Measurements from ENCODE around the gene SCAF8.

The SCAF8 gene

DNA sequence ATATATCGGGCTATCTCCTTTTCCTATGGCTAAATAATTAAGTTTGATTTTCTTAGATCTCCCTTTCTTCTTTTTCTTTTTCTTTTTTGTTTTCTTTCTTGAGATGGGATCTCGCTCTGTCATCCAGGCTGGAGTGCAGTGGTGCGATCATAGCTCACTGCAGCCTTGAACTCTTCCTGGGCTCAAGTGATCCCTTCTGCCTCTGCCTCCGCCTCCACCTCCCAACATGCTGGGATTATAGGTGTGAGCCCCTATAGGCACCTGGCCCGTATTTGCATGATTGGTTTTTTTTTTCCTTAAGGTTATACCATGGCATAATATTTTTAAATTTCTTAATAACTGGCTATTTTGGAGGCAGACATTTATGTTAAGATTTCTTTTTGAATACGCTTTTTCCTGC is 106.3 kb downstream of the SCAF8 start:
- DNase-seq (ENCODE audit: low read depth) = no peak

- DNase-seq (ENCODE audit: low read depth) = no peak
Measured at GRCh38 chr6:154840363-154840762, 107.1 kb downstream of the SCAF8 start.

GRCh38 chr6:154841109-154841508 is 107.9 kb downstream of the SCAF8 start:
- DNase-seq (ENCODE audit: low read depth) = no peak

GRCh38 chr6:154842833-154843232 is 109.6 kb downstream of the SCAF8 start:
- no peak for DNase-seq (ENCODE audit: low read depth)

- no peak for DNase-seq (ENCODE audit: low read depth)
Measured at GRCh38 chr6:154847318-154847717, 114.1 kb downstream of the SCAF8 start.

GRCh38 chr6:154848580-154848979 is 115.4 kb downstream of the SCAF8 start:
- no peak for DNase-seq (ENCODE audit: low read depth)

GRCh38 chr6:154849475-154849874 is 116.3 kb downstream of the SCAF8 start:
- no peak for DNase-seq (ENCODE audit: low read depth)

DNA sequence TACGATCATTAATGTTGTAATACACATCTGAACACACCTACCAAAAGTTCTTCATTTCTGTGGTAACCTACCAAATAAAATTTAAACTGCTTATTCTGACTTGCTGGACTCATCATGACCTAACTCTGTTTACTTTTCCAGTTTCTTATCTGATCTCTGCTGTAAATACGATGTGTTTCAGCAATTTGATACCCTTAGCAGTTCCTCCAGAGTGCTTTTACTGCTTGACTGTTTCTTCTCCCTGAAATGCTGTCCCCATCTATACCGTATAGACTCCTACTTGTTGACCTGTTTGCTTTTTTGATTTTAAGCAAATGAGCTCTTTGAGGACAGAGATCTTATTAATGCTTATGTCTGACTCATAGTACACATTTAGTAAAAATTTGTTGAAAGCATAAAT is 119.5 kb downstream of the SCAF8 start:
- DNase-seq (ENCODE audit: low read depth) = no peak

DNA sequence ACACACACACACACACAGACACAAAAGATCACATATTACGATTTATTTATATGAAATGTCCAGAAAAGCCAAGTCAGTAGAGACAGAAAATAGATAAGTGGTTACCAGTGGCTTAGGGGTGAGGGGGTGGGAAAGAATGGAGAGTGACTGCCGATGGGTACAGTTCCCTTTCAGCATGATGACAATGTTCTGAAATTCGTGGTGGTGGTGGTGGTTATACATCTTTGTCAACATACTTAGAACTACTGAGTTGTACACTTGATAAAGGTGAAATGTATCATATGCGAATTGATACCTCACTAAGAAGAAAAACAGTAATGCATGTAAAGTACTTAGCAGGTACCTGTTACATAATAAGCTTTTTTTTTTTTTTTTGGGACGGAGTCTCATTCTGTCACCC is 124.3 kb downstream of the SCAF8 start:
- no peak for DNase-seq (ENCODE audit: low read depth)

- DNase-seq (ENCODE audit: low read depth) = no peak
Measured at GRCh38 chr6:154861825-154862224, 128.6 kb downstream of the SCAF8 start.

GRCh38 chr6:154862536-154862935 is 129.3 kb downstream of the SCAF8 start:
- DNase-seq (ENCODE audit: low read depth) = no peak

DNA sequence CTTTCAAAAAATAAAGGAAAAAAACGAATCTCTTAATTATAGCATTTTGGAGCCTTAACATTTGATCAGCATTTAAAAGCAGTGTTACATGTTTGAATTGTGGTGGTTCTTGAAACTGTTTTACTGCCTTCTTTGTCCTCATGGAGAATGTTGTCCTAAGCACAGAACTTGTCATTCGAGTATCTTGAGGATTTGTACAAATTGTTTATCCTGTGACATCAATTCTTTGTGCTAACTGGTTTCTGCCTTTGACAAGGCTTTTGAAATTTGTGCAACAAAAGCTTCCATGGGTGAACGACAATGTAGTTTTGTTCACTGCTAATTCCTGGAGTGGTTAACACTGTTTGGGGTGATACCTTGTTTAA is 130.8 kb downstream of the SCAF8 start:
- DNase-seq (ENCODE audit: low read depth) = no peak

GRCh38 chr6:154865291-154865690 is 132.1 kb downstream of the SCAF8 start:
- DNase-seq (ENCODE audit: low read depth) = no peak

- DNase-seq (ENCODE audit: low read depth) = no peak
Measured at GRCh38 chr6:154868143-154868594, 135.0 kb downstream of the SCAF8 start.

GRCh38 chr6:154872542-154873114 is 139.4 kb downstream of the SCAF8 start:
- DNase-seq (ENCODE audit: low read depth) = no peak

DNA sequence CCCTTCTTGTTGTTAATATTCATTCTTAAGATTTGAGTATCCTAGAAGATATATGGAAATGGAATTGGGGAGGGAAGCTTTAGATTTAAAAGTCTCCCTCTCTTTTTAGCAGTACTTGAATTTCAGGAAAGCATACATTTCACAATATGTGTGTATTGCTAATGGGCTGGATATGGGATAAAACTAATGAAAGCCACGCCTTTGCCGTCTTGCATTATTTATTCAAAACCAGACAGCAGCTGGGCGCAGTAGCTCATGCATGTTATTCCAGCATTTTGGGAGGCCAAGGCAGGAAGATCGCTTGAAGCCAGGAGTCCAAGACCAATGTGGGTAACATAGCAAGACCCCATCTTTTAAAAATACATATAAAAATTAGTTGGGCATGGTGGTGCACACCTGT is 140.3 kb downstream of the SCAF8 start:
- no peak for DNase-seq (ENCODE audit: low read depth)

- no peak for DNase-seq (ENCODE audit: low read depth)
Measured at GRCh38 chr6:154874773-154875592, 141.8 kb downstream of the SCAF8 start.

- DNase-seq (ENCODE audit: low read depth) = no peak
Measured at GRCh38 chr6:154876486-154877280, 143.5 kb downstream of the SCAF8 start.

DNA sequence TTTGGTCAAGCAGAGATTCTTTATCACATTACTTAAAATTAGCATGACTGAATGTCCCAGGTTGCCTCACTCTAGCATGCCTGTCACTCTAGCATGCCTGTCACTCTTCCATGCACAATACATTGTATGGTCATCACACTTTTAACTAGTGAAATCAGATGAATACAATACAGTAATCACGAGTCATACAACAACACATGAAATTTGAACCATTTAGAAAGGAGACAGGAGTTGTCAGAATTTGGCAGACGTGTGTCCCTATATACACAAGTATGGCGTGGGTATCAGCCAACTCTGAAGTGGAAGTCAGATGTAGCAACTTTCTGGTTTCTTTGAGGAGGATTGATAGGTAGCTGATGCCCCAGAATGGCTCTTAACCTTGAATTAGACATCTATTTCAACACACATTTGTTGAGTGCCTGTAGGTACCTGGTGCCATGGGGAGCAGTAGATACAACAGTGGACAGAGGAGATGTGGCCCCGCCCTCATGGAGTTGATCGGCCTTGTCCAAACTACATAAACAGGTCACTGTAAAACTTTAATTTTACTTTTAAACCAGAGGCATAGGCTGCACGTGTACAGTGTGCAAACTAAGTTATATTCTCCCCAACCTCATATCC is 145.8 kb downstream of the SCAF8 start:
- DNase-seq (ENCODE audit: low read depth) = no peak

DNA sequence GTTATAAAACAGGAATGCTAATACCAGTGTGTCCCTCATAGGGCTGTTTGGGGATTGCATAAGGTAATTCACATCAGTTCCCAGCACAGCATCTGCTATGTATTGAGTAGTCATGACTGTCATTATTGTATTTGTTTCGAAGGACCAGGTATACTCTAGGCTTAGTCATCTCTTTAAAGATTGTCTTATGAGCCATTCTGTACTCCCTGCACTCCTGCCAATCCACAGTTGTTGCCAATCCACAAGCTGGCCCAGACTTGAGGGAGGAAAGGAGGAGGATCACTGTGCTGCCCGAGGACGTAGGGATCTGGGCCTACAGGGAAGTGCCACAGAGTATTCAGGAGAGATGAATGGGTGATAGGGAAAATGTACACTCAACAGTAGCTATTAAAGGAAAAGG is 148.9 kb downstream of the SCAF8 start:
- no peak for DNase-seq (ENCODE audit: low read depth)
